ENCODE measurements around the gene ENOX1.

The ENOX1 gene

DNA sequence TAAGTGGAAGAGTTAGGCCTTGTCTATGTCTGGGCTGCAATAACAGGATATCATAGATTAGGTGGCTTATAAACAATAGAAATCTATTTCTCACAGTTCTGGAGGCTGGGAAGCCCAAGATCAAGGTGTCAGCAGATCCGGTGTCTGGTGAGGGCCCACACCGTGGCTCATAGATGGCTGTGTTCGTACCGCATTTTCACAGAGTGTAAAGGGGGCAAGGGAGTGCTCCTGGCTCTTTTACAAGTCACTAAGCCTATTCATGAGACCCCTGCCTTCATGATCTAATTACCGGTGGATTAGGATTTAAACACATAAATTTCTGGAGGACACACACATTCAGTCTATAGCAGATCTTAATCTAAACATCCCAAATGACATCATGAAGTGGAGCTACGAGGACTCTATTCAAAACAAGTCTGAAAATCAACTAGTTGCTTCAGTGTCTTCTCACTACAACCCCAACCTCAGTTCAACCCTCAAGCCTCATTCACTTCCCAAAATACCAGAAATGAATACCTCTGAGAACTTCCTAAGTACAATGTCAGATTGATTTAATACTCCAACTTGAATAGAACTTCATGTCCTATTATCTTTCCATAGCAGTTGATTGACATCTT lies 23.5 kb downstream of the ENOX1 start:
- H3K4me1 ChIP-seq (ENCODE audit: insufficient read depth, low read length): peaks cover 75% of the 10 kb centered on the region
- no peaks in the 10 kb centered on the region for H3K27me3 ChIP-seq (ENCODE audit: control insufficient read depth in 1 of 2, insufficient read depth in 2 of 2, low read length in 2 of 2)
- H3K9ac ChIP-seq (ENCODE audit: low read length): no peak overlapping the region

GRCh38 chr13:43761616-43762315 lies 25.0 kb downstream of the ENOX1 start:
- Histone ChIP-seq H3K4me3 (ENCODE audit: low read depth in 1 of 2, low read length in 2 of 2) (no peak overlapping the region), H3K9ac (ENCODE audit: low read length) (no peak overlapping the region), H3K27me3 (ENCODE audit: control insufficient read depth in 1 of 2, insufficient read depth in 2 of 2, low read length in 2 of 2) (no peaks in the 10 kb centered on the region), H3K4me1 (ENCODE audit: insufficient read depth, low read length) (peaks cover 61% of the 10 kb centered on the region), H3K36me3 (ENCODE audit: insufficient read depth, low read length) (no peaks in the 10 kb centered on the region), H3K27ac (ENCODE audit: low read depth, low read length) (no peak overlapping the region), H3K9me3 (ENCODE audit: low read length) (no peaks in the 10 kb centered on the region)

More for the DNA sequence above, 23.5 kb downstream of the ENOX1 start:
- no peak overlapping the region for H3K27ac ChIP-seq (ENCODE audit: low read depth, low read length)
- H3K36me3 ChIP-seq (ENCODE audit: insufficient read depth, low read length): no peaks in the 10 kb centered on the region
- H3K4me3 ChIP-seq (ENCODE audit: low read depth in 1 of 2, low read length in 2 of 2): no peak overlapping the region
- H3K9me3 ChIP-seq (ENCODE audit: low read length): no peaks in the 10 kb centered on the region

DNA sequence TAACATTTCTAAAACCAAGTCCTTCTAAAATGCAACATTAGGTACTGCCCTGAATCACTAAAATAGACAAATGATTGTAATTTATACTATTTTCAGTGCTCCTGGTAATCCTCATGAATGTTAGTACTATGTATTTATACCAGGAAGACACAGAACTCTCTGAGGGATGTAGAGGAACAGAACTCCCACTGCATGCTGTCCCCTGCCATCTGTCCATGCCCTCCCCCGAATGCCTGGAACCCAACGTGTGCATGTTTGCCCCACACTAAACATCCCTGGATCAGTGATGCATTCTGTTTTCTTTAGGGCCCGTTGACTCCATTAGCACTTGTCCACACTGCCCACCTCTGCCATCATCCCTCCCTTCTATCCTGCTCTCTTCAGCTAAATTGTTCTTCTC lies 26.5 kb downstream of the ENOX1 start:
- peaks cover 46% of the 10 kb centered on the region for H3K4me1 ChIP-seq (ENCODE audit: insufficient read depth, low read length)
- no peak overlapping the region for H3K9ac ChIP-seq (ENCODE audit: low read length)
- no peak overlapping the region for H3K4me3 ChIP-seq (ENCODE audit: low read depth in 1 of 2, low read length in 2 of 2)
- H3K27me3 ChIP-seq (ENCODE audit: control insufficient read depth in 1 of 2, insufficient read depth in 2 of 2, low read length in 2 of 2): no peaks in the 10 kb centered on the region
- H3K9me3 ChIP-seq (ENCODE audit: low read length): no peaks in the 10 kb centered on the region
- no peaks in the 10 kb centered on the region for H3K36me3 ChIP-seq (ENCODE audit: insufficient read depth, low read length)
- H3K27ac ChIP-seq (ENCODE audit: low read depth, low read length): peak overlapping the region; percentile 43

- peaks cover 32% of the 10 kb centered on the region for H3K4me1 ChIP-seq (ENCODE audit: insufficient read depth, low read length)
- H3K9me3 ChIP-seq (ENCODE audit: low read length): no peaks in the 10 kb centered on the region
- no peak overlapping the region for H3K4me3 ChIP-seq (ENCODE audit: low read depth in 1 of 2, low read length in 2 of 2)
These were observed 27.9 kb downstream of the ENOX1 start for GRCh38 chr13:43758834-43759233.

GRCh38 chr13:43757266-43757665 lies 29.5 kb downstream of the ENOX1 start:
- Histone ChIP-seq H3K4me1 (ENCODE audit: insufficient read depth, low read length) (peaks cover 21% of the 10 kb centered on the region), H3K27ac (ENCODE audit: low read depth, low read length) (no peak overlapping the region), H3K36me3 (ENCODE audit: insufficient read depth, low read length) (no peaks in the 10 kb centered on the region), H3K9me3 (ENCODE audit: low read length) (no peaks in the 10 kb centered on the region), H3K27me3 (ENCODE audit: control insufficient read depth in 1 of 2, insufficient read depth in 2 of 2, low read length in 2 of 2) (no peaks in the 10 kb centered on the region), H3K9ac (ENCODE audit: low read length) (no peak overlapping the region), H3K4me3 (ENCODE audit: low read depth in 1 of 2, low read length in 2 of 2) (no peak overlapping the region)

More at GRCh38 chr13:43758834-43759233, 27.9 kb downstream of the ENOX1 start:
- no peak overlapping the region for H3K27ac ChIP-seq (ENCODE audit: low read depth, low read length)
- no peaks in the 10 kb centered on the region for H3K36me3 ChIP-seq (ENCODE audit: insufficient read depth, low read length)
- H3K27me3 ChIP-seq (ENCODE audit: control insufficient read depth in 1 of 2, insufficient read depth in 2 of 2, low read length in 2 of 2): no peaks in the 10 kb centered on the region
- H3K9ac ChIP-seq (ENCODE audit: low read length): no peak overlapping the region

- no peak overlapping the region for H3K4me3 ChIP-seq (ENCODE audit: low read depth in 1 of 2, low read length in 2 of 2)
- H3K36me3 ChIP-seq (ENCODE audit: insufficient read depth, low read length): no peaks in the 10 kb centered on the region
- H3K27me3 ChIP-seq (ENCODE audit: control insufficient read depth in 1 of 2, insufficient read depth in 2 of 2, low read length in 2 of 2): no peaks in the 10 kb centered on the region
- no peak overlapping the region for H3K9ac ChIP-seq (ENCODE audit: low read length)
- no peaks in the 10 kb centered on the region for H3K9me3 ChIP-seq (ENCODE audit: low read length)
- H3K27ac ChIP-seq (ENCODE audit: low read depth, low read length): no peak overlapping the region
- H3K4me1 ChIP-seq (ENCODE audit: insufficient read depth, low read length): peaks cover 15% of the 10 kb centered on the region
These were observed 30.9 kb downstream of the ENOX1 start for GRCh38 chr13:43755844-43756243.

- no peak overlapping the region for H3K27ac ChIP-seq (ENCODE audit: low read depth, low read length)
- H3K36me3 ChIP-seq (ENCODE audit: insufficient read depth, low read length): no peaks in the 10 kb centered on the region
- peaks cover 14% of the 10 kb centered on the region for H3K4me1 ChIP-seq (ENCODE audit: insufficient read depth, low read length)
- no peaks in the 10 kb centered on the region for H3K9me3 ChIP-seq (ENCODE audit: low read length)
- no peak overlapping the region for H3K4me3 ChIP-seq (ENCODE audit: low read depth in 1 of 2, low read length in 2 of 2)
- H3K9ac ChIP-seq (ENCODE audit: low read length): no peak overlapping the region
- H3K27me3 ChIP-seq (ENCODE audit: control insufficient read depth in 1 of 2, insufficient read depth in 2 of 2, low read length in 2 of 2): no peaks in the 10 kb centered on the region
These were observed 35.1 kb downstream of the ENOX1 start for GRCh38 chr13:43751624-43752023.

DNA sequence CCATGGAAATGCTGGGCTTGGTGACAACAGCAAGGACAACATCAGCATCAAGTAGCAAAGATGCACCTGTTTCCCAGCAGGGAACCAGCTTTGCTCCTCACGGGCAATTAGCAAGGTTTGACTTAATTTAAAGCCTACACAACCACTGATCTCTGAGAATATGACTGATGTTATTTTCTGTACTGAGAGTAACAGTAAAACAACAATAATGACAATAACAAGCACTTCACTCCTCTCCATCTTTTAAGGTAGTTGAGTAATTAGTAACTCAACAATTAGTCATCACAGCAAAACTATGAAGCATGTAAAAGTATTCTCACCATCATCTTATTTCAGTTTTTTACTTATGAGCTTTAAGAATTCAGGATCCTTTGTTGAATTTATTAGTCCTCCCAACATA lies 37.3 kb downstream of the ENOX1 start:
- Histone ChIP-seq H3K27ac (ENCODE audit: low read depth, low read length) (no peak overlapping the region), H3K27me3 (ENCODE audit: control insufficient read depth in 1 of 2, insufficient read depth in 2 of 2, low read length in 2 of 2) (no peaks in the 10 kb centered on the region), H3K4me1 (ENCODE audit: insufficient read depth, low read length) (peaks cover 14% of the 10 kb centered on the region), H3K9ac (ENCODE audit: low read length) (no peak overlapping the region), H3K4me3 (ENCODE audit: low read depth in 1 of 2, low read length in 2 of 2) (no peak overlapping the region), H3K36me3 (ENCODE audit: insufficient read depth, low read length) (no peaks in the 10 kb centered on the region), H3K9me3 (ENCODE audit: low read length) (no peaks in the 10 kb centered on the region)

DNA sequence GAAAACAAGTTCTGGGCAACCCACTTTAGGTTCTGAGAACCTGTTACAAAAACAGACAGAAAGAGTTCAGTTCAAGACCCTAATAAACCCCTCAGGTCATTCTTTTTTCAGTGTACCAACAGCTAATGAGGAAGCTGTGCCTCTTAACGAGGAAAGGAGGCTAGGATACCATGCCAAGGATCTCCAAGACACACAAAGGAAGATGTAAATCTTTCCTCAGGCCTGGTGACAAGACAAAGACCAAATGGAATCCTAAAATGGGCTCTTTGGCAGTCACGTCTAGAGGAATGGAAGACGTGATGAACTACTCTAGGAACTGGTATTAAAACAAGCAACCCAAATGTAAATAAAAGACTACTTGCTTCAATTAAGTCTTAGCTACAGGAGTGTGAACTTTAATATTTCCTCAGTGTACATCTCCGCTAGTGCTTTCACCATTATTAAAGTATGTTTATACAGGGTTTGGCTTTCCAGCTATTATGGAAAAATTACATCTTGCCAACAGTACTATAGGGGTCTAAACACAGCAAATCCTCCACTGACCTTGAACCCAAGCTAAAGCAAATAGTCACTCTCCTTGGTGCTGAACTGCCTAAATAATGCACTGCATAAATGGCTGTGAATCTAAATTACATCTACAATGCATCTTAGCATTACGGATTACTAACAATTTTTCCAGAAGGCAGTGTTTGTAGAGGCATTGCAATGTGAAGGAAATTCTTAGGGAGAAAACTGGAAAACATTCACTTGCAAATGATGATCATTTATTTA lies 42.3 kb downstream of the ENOX1 start:
- Histone ChIP-seq H3K27me3 (ENCODE audit: control insufficient read depth in 1 of 2, insufficient read depth in 2 of 2, low read length in 2 of 2) (no peaks in the 10 kb centered on the region), H3K4me3 (ENCODE audit: low read depth in 1 of 2, low read length in 2 of 2) (no peak overlapping the region), H3K36me3 (ENCODE audit: insufficient read depth, low read length) (no peaks in the 10 kb centered on the region), H3K4me1 (ENCODE audit: insufficient read depth, low read length) (no peaks in the 10 kb centered on the region), H3K9me3 (ENCODE audit: low read length) (no peaks in the 10 kb centered on the region), H3K9ac (ENCODE audit: low read length) (no peak overlapping the region), H3K27ac (ENCODE audit: low read depth, low read length) (no peak overlapping the region)

GRCh38 chr13:43742911-43743310 lies 43.9 kb downstream of the ENOX1 start:
- Histone ChIP-seq H3K36me3 (ENCODE audit: insufficient read depth, low read length) (no peaks in the 10 kb centered on the region), H3K27ac (ENCODE audit: low read depth, low read length) (no peak overlapping the region), H3K9me3 (ENCODE audit: low read length) (no peaks in the 10 kb centered on the region), H3K9ac (ENCODE audit: low read length) (no peak overlapping the region), H3K4me1 (ENCODE audit: insufficient read depth, low read length) (no peaks in the 10 kb centered on the region), H3K4me3 (ENCODE audit: low read depth in 1 of 2, low read length in 2 of 2) (no peak overlapping the region), H3K27me3 (ENCODE audit: control insufficient read depth in 1 of 2, insufficient read depth in 2 of 2, low read length in 2 of 2) (no peaks in the 10 kb centered on the region)

DNA sequence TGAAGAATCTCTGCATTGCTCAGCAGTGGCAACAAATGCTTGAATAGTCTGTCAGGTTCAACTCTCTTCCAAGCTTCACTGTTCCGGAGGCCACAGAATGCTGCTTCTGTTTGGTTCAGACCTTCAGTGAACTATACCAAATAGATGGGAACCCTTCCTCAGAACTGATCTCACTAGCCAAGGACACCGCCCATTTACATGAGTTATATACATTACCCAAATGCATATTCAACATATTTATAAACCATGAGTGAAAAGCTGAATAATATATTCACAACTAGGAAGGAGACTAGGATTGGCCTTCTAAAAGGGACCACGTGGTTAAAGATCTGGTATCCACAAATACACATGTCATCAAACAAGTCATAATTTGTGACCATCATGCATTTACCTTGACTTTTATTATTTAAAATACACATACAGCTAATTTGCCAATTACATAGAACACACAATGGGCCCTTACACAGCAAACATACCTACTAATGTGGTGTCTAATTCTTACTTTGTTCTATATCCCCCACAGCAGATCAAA lies 49.3 kb downstream of the ENOX1 start:
- Histone ChIP-seq H3K9ac (ENCODE audit: low read length) (no peak overlapping the region), H3K4me3 (ENCODE audit: low read depth in 1 of 2, low read length in 2 of 2) (no peak overlapping the region), H3K9me3 (ENCODE audit: low read length) (no peaks in the 10 kb centered on the region), H3K36me3 (ENCODE audit: insufficient read depth, low read length) (no peaks in the 10 kb centered on the region), H3K27ac (ENCODE audit: low read depth, low read length) (no peak overlapping the region), H3K4me1 (ENCODE audit: insufficient read depth, low read length) (no peaks in the 10 kb centered on the region), H3K27me3 (ENCODE audit: control insufficient read depth in 1 of 2, insufficient read depth in 2 of 2, low read length in 2 of 2) (no peaks in the 10 kb centered on the region)
